Measurements from ENCODE around the gene PARK7.

The PARK7 gene

GRCh38 chr1:7985851-7986612 is 24.5 kb downstream of the PARK7 start:
- DNase-seq, result no peak

- DNase-seq, result no peak
Measured at GRCh38 chr1:7987528-7987927, 26.0 kb downstream of the PARK7 start.

GRCh38 chr1:7988576-7988975 is 27.1 kb downstream of the PARK7 start:
- DNase-seq, result no peak

- DNase-seq, result no peak
Measured at GRCh38 chr1:7989762-7990428, 28.4 kb downstream of the PARK7 start.

- no peak for DNase-seq
Measured at GRCh38 chr1:7991504-7992440, 30.3 kb downstream of the PARK7 start.

- no peak for DNase-seq
Measured at GRCh38 chr1:7992885-7993284, 31.4 kb downstream of the PARK7 start.

- DNase-seq, result no peak
Measured at GRCh38 chr1:7993593-7994479, 32.3 kb downstream of the PARK7 start.

- no peak for DNase-seq
Measured at GRCh38 chr1:7994827-7995226, 33.3 kb downstream of the PARK7 start.

GRCh38 chr1:7995437-7995836 is 33.9 kb downstream of the PARK7 start:
- DNase-seq, result no peak

GRCh38 chr1:8002329-8002910 is 40.9 kb downstream of the PARK7 start:
- DNase-seq, result no peak

- DNase-seq, result no peak
Measured at GRCh38 chr1:8002921-8003320, 41.4 kb downstream of the PARK7 start.

GRCh38 chr1:8003438-8004112 is 42.1 kb downstream of the PARK7 start:
- DNase-seq, result no peak

- DNase-seq, result no peak
Measured at GRCh38 chr1:8004113-8004802, 42.7 kb downstream of the PARK7 start.

- DNase-seq, result peak; percentile 87
Measured at GRCh38 chr1:8004803-8005573, 43.5 kb downstream of the PARK7 start.

- peak; percentile 49 for DNase-seq
Measured at GRCh38 chr1:8006037-8006963, 44.8 kb downstream of the PARK7 start.

GRCh38 chr1:8009043-8010002 is 47.8 kb downstream of the PARK7 start:
- no peak for DNase-seq

GRCh38 chr1:8010080-8010664 is 48.7 kb downstream of the PARK7 start:
- no peak for DNase-seq
